Activated CD4-positive, CD25-positive, alpha-beta regulatory T cell (primary cell): ENCODE data around the gene POU2AF1.

Experiments used
- DNase-seq, 4 experiments: peaks; one replicate each; lab custom pipeline; 2025; lab: John Stamatoyannopoulos, UW

Gene POU2AF1

GRCh38 chr11:111387363-111387762 is 8.3 kb upstream of the POU2AF1 start:
- no peak for DNase-seq

- DNase-seq = no peak
Observed at GRCh38 chr11:111386611-111387150, 7.6 kb upstream of the POU2AF1 start.

DNA sequence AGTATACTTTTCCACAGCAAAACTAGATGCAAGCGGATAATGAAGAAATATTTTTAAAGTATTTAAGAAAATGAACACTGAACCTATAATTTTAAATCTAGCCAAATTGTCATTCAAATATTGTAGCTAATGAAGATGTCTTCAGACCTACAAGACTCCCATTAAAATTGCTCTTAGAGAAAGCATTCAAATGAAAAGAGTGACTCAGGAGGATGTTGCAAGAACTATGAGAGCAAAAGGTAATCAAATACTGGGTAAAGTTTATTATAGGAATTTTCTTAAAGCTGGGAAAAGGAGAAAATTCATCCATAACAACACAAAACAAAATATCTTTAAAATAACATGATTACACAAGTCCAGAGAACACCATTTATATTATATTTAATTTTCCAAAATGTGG is 5.4 kb upstream of the POU2AF1 start:
- DNase-seq = no peak

GRCh38 chr11:111382451-111382850 is 3.4 kb upstream of the POU2AF1 start:
- no peak for DNase-seq

GRCh38 chr11:111379602-111380136 is 594 bp upstream of the POU2AF1 start:
- DNase-seq = no peak

- DNase-seq = no peak
Observed at GRCh38 chr11:111378185-111378860, 752 bp downstream of the POU2AF1 start.

DNA sequence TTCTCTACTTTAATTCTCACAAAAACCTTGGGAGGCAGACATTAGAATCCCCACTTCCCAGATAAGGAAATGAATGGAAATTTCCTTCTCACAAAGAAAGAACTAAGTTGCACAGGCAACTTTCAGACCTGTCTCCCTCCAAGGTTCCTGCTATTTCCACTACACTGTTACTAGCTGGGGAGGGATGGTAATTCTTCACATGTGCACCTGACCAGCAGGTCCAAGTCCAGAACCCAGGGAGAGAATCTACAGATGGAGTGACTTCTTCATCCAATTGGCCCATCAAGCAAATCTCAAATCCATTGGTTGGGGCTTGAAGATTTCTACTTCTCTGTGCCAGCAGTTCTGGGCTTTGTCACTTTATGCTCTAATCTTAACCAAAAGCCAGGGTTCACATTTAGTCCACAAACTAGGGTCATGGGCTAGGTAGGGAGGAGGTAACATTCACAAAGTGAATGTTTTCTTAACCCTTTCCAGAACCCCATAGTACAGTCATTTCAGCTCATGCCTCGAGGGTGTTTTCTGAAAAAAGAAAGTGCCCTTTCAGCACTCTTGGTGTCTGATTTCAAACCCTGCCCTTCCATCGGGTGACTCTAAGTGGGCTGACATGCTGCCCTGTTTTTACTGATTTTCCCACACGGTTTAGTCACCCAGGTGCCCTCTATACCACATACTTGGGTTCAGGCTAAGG is 2.7 kb downstream of the POU2AF1 start:
- DNase-seq = no peak

- no peak for DNase-seq
Observed at GRCh38 chr11:111373590-111373989, 5.5 kb downstream of the POU2AF1 start.

DNA sequence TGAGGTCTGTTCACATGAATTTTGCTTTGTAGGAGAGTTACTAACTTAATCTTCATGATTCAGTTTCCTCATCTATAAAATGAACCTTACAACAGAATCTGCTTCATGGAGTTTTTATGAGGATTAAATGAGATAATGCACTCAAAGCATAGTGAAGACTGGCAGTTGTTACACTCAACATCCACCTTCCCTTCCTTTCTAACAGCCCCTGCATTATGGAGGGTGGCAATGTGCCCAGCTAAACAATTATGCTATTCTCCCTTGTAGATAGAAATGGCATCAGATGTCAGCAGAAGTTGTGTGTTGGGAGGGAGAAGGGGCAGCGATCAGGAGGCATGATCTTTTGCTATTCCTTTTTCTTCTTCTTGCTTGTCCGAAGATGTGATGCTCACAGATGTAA is 6.5 kb downstream of the POU2AF1 start:
- DNase-seq = no peak

DNA sequence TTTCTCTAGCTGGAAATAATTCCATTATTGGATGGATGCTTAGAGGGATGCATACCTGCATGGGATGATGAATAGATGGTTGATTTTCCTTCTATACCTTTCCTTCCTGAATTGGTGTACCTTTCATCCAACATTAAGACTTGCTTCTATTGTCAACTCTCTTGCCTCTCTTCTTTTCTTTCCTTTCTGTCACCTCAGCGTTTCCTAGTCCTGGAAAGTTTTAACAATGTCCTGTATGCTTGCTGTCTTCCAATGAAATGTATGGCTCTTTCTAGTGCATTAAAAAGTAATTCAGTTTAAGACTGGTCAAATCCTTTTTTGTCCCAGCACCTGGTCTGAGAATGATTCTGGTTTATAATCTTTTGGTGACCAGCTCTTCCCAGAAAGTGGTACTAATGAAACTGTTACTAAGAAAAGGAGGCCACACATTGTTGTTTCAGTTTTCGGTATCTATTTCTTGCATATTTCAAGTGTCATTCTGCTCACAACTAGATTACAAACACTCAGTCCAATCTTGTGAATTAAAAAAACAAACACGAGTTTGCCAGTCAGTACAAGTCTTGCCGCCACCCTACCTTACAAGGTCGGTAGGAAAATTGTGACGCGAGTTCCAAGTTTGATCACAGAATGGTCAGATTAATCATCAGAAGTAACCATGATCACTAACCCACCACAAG is 8.0 kb downstream of the POU2AF1 start:
- DNase-seq = no peak

GRCh38 chr11:111370270-111370901 is 8.7 kb downstream of the POU2AF1 start:
- no peak for DNase-seq

DNA sequence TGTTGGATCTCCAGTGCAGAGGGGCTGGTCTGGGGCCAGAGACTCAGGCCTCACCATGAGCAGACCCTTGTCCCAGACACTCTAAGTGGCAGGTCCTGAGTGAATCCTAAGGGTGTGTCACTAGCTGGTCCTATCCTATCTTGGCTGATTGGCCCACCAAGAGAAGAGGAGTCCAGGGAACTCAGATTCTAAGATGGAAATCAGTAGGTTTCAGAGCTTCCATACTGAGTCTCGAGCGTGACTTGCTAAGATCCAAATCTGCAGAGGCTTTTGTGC is 10.9 kb downstream of the POU2AF1 start:
- no peak for DNase-seq

DNA sequence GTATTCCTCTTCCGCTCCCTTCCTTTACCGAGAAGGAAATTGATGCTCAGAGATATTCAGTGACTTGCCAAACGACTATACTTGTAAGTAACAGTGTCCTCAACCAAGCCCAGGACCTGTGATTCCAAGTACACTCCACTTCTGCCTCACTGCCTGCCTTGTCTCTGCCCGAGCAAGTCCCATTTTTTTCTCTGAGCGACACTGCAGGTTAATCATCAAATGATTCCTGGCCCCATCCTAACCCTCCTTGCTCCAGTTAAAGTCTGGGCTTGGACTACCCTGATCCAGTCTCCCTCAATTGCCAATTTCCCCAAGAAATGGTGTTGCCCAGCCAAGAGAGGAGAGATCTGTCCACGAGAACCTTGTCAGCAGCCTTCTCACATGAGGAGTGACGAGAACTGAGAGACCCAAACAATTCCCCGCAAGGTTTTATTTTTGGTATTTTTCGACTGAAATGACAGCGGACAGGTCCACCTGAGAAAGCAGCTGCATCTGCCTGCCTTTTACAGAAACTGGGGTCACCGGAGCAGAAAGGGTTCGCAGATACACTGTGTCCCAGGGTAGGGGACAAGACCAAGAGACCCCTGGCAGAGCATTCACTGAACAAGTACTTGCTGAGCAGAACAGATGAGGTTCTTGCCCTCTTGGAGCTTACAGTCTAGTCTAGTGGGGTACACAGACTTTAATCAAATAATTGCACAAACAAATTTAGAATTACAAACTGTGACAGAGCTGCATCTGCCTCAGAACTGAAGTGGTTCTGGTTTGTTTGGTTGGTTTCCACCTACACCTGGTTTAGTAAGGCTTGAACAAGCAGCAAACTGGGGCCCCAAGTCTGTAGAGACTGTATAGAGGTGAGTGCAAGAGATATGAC is 11.4 kb downstream of the POU2AF1 start:
- DNase-seq = no peak

DNA sequence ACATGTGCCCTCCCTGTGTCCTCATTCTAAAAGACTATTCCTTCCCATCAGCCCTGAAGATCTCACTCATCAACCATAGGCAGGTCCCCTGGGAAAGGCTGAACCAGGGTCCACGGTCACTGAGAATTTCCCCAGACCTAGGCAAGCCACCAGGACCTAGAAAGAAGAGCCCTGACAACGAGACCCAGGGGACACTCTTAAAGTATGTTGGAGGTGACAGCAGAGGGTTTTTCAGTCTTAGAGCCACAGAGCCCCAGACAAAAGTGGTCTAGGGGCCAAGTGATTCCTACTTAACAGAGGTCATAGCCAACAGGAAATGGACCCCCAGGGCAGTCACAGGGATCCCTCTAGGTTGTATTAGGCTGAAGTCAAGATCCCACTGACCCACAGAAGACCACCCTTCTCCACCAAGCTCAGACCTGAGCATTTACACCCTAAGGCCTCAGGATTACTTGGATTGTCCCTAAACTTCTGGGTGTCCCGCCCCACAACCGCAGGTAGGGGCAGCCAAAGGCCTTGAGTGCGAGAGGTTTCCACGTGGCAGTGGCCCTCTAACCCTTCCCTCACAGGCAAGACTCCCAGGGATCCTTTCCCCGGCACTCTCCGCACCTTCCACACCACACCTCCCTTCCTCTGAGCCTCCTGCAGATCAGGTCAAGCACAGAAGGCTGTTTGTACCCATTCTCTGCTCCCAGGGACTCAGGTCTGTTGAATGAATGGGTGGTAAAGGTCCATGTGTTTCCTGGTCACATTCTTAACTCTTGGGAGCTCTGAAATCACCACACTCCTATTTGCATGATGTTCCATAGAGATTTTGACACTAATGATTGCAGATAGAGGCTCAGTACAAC is 12.3 kb downstream of the POU2AF1 start:
- DNase-seq = no peak

DNA sequence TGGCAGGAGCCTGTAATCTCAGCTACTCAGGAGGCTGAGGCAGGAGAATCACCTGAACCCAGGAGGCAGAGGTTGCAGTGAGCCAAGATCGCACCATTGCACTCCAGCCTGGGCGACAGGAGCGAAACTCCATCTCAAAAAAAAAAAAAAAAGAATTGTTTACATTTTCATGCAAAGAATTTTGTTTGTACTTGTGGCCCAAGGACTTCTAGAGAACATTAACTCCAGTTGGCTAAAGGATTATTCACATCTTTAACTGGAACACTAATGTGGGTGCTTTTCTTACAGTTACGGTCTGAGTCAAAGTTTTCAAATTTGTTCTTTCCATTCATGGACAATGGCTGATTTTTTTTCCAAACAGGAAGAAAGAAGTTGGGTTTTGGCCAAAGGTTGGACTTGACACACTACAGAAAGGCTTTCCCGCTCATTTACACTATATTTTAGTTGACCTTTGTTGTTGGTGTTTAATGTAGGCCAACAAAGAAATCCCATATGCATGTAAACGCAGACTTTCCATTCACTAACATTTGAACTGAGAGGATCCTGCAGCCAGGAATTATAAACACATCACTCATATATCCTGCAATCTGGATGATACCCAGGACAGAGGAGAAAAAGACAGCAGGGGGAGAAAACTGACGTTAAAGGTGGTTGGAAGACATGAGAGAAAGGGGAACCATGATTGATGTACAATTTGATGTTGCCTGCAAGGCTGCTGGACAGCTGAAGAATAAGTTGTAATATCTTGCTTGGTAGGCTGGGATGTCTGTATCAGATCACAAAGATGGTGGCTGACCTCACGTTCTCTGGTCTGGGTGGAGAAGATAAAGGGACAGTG is 13.1 kb downstream of the POU2AF1 start:
- no peak for DNase-seq

- no peak for DNase-seq
Observed at GRCh38 chr11:111364503-111364902, 14.6 kb downstream of the POU2AF1 start.

DNA sequence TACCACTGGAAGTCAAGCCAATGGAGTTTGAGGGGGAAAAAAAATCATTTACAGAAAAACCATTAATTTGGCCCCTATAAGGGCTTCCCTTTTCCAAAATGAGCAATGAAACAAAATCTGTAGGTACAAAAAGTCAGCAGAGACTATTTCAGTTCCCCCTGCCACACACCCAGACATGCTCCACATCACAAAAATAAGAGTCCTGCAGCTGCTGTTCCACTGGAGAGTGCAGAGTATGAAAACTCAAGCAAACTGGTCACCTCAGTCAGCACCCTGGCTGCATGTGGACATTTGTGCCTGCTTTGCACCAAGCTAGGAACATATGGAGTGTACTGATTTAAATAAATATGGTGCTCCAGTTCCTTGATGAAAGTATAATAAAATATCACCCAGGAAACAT is 15.1 kb downstream of the POU2AF1 start:
- DNase-seq = no peak

GRCh38 chr11:111362887-111363411 is 16.1 kb downstream of the POU2AF1 start:
- DNase-seq = no peak

DNA sequence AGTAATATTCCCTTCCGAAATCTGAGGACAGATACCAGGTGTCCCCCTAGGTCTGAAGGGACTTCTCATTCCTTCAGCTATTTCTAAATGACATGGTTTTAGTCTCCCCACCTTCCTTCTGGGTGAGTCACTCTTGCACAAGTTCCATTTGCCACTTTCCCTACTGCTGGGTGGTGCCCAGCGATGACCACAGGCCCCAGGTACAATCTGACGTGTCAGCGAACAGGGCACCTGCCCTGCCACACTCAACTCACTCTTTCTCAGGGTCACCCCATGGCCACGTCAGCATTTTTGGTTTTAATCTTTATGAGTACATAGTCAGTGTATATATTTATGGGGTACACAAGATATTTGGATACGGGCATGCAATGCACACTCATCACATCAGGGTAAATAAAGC is 17.2 kb downstream of the POU2AF1 start:
- DNase-seq = no peak
